NK-92 treated with Interleukin-12 subunit alpha and Interleukin-12 subunit beta, amount 100 ng/mL, for 24 hours (cell line): Measurements from ENCODE around the gene COPS9.

ENCODE experiments used
- DNase-seq: peaks from one replicate; lab custom pipeline; 2025; lab: John Stamatoyannopoulos, UW

The COPS9 gene

GRCh38 chr2:240136013-240136670 lies at the start of gene COPS9:
COPS9 (minus strand) TSS chr2:240136305; CDS start chr2:240136284, 21 bp downstream.
- peak; percentile 70 for DNase-seq

DNA sequence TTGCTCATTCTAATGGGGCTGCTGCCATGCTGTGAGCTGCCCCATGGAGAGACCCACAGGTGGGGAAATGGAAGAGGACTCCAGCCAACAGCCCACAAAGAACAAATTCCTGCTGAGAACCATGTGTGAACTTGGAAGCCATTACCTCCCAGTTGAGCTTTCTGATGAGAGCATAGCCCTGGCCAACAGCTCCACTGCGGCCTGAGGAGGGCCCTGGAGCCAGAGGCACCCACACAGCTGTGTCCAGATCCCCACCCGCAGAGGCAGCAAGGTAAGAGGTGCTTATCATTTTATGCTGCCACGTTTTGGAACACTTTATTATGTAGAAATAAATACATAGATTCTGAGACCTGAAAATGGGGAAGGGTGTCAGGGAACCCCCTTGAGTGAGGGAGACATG lies 48.6 kb upstream of the COPS9 start:
- no peak for DNase-seq

DNA sequence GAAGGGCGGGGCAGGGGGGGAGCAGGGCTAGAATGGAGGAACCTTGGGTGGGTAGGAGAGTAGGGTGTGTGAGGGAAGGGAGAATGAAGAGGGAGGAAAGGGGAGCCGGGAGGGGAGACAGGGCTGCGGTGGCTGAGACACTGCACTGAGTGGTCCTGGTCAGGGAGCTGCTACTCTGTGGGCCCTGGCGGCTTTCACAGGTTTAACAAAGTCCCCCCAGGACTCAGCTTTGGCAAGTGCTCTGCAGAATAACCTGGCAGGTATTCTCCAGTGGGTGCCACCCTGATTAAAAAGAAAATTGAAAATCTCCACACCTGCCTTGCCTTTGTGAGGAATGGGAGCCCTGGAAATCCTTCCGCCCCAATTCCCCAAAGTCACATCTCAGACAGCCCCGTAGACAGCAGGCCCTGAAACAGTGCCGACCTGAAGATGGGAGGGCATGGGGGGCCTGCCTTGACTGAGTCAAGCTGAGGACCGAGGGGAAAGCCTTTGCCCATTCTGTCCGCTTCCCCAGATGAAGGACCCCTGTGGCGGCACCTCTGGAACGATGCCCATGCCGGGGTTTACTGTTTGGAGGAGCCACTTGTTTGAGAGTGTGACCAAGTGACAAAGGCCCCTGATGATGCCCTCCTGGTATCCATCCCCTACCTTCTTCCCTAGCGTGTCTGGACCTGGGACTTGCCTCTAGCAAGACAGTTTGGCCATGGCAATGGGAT lies 47.9 kb upstream of the COPS9 start:
- no peak for DNase-seq

GRCh38 chr2:240183006-240183874 lies 47.1 kb upstream of the COPS9 start:
- no peak for DNase-seq

GRCh38 chr2:240182476-240182875 lies 46.4 kb upstream of the COPS9 start:
- no peak for DNase-seq

- no peak for DNase-seq
Observed at GRCh38 chr2:240182001-240182400, 45.9 kb upstream of the COPS9 start.

DNA sequence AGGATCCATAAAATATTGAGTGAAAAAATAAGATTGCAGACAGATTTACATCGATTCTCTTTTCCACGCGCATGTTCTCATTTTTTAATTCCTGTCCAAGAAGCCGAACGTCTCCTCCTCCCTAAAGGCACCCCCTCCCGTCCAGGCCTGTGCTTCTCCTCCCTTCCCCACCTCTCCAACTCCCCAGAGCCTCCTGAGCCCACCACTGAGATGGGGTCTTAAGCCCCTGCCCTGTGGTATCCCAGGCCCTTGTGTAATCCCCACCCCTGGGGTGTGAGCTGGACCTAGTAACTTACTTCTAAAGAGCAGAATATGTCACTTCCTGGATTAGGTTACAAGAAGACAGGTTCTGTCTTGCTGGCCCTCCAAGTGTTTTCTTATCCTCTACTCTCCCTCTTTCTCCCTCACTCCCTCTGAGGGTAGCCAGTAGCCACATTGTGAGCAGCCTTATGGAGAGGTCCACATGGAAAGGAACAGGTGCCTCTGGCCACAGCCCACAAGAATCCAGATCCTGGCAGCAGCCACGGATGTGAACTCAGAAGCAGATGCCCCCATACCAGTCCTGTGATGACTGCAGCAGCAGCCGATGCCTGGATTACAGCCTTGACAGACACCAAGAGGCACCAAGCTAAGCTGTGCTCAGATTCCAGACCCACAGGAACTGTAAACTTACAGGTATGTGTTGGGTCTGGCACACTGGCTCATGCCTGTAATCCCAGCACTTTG lies 44.0 kb upstream of the COPS9 start:
- no peak for DNase-seq

DNA sequence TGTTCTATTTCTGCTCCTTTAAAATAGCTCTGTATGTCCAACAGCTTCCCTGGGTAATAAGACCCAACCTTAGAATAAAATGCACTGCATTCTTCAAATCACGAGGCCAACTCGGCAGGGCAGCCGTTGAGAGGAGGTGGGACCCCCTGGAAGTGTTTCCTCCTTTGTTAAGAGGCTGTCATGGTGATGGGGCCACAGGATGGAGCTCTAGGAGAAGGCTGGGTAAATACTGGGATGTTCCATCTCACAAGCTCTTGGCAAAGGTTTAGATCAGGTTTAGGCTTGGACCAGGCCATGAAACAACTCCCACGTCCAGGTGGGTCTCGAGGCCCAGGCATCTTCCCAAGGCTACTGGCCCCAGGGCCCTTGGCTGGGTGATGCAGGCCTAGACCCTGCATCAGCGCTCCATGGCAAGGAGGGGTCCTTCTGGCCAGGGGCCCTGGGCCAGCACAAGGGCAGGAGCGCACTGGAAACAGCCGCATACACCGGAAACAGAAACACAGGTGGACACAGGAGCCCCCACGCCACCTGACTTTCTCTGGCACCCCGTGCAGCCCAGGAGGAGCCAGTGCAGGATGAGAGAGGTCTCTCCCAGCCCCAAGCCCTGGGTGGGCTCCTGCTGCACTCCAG lies 43.2 kb upstream of the COPS9 start:
- DNase-seq: no peak

GRCh38 chr2:240178564-240178963 lies 42.5 kb upstream of the COPS9 start:
- no peak for DNase-seq

GRCh38 chr2:240174496-240174895 lies 38.4 kb upstream of the COPS9 start:
- no peak for DNase-seq

GRCh38 chr2:240172071-240172895 lies 36.2 kb upstream of the COPS9 start:
- DNase-seq: no peak

DNA sequence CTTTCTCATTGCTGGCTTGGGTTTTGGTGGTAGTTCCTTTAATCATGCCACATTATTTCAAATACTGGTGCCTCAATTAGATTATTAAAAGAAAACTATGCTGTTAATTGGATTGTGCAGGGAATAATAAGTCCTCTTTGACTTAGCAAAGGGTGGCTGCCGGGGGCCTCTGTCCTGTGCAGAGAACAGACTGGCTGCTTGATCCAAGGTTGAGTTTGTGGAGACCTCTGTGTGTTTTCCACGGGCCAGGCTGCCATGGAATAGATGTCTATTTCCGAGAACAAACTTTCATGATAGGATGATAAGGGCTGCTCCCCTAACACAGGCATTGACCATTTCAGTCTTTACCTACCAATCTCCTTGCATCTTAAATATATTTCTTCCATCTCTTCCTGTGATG lies 34.8 kb upstream of the COPS9 start:
- no peak for DNase-seq

DNA sequence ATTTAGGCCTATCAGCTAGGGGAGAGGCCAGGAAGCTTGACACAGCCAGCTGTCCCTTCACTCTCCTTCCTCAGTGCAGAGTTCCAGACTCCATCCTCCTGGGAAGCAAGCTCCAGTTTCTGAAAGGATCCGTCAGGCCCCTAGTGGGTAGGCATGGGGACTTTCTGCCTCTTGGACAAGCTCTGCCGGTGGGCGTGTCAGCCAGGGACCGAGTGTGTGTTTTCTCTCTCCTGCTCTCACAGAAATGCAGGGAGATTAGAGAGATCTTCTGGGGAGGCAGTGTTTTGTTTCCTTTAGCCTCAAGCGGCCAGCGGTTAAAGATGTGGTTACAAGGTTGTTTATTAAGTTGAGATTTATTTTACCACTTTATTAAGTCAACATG lies 34.2 kb upstream of the COPS9 start:
- no peak for DNase-seq

GRCh38 chr2:240169486-240170353 lies 33.6 kb upstream of the COPS9 start:
- no peak for DNase-seq

GRCh38 chr2:240168546-240169361 lies 32.6 kb upstream of the COPS9 start:
- no peak for DNase-seq

DNA sequence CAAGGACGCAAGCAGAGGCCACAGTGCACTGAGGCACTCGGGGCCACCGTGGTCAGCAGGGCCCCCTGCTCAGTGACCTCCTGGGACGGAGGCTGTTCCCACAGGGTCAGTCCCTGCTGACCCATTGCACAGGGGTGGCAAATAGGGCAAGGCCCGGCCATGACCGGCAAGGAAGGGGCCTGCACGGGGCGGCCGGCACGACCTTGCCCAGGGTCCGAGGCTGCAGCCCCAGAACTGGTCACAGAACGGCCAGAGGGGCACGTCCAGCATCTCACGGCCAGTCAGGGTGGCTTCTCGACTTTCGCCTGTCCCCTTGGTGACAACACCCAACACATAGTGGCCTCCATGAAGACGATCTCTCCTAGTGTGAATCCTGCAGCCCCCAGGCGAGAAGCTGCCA lies 31.9 kb upstream of the COPS9 start:
- no peak for DNase-seq

DNA sequence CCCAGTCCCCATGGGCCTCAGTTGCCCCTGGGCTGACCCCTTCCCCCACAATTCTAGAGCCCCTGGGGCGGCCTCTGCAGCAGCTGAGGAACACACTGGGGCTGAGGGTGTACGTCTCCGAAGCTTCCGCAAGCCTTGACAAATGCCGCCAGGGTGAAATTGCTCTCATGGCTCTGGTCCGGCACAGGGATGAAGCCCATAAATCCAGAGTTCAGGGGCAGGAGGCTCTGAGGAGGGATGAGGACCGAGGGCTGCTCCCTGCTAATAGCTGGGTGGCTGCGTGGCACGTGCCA lies 31.4 kb upstream of the COPS9 start:
- DNase-seq: no peak

DNA sequence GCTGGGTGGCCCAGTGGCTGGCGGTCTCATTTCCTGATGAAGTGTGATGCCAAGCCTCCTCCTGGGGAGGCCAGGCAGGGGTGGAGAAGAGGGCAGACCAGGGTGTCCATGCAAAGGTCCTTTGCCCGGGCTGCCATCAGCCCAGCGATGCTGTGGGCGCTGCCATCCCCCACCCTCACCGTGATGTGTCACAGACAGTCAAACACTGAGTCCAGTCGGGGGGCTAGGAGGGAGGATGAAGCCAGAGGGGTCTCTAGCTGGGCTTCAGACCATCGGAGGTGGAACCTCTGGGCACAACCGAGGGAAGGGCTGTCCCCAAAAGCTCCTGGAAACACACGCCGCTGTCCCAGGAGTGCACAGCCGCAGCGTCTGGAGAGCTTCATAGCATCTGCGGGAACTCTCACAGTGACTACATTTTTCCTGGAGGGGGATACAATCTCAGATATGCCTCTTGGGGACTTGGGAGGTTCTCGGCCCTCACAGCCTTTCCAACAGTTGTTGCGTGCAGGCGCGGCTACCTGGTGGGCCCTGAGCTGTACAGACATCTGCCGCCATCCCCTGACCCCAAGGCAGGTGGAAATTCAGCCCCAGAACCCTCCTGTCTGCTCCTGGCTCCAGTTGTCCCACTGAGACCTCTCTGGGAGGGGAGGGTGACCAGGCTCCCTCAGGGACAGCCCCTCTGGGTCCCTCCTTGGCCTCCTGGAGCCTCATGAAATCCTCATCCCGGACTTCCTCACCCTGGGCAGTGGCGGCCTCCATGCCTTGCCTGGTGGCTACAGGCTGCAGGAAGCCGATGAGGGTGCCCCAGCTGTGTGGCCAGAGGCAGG lies 30.9 kb upstream of the COPS9 start:
- no peak for DNase-seq
